Measurements from ENCODE around the gene IL17RE.

DNA sequence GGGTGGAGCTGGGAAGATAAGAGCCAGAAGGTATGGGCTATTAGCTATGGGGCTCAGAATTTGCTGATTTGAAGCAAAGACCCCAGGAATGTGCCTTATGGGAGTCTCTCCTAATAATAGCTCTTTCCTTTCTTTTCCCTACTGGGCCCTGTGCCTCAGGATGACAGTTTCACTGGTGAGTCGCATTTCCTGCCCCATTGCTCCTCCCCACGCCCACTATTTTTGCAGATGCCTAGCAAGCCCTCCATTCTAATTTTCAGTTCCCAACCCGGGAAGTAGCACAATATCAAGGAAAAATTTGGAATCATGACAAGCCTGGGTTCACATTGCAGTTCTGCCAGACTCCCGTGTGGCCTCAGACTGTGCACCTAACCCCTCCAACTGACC is 583 bp downstream of the IL17RE start:
- TF ChIP-seq, protein P1, sequence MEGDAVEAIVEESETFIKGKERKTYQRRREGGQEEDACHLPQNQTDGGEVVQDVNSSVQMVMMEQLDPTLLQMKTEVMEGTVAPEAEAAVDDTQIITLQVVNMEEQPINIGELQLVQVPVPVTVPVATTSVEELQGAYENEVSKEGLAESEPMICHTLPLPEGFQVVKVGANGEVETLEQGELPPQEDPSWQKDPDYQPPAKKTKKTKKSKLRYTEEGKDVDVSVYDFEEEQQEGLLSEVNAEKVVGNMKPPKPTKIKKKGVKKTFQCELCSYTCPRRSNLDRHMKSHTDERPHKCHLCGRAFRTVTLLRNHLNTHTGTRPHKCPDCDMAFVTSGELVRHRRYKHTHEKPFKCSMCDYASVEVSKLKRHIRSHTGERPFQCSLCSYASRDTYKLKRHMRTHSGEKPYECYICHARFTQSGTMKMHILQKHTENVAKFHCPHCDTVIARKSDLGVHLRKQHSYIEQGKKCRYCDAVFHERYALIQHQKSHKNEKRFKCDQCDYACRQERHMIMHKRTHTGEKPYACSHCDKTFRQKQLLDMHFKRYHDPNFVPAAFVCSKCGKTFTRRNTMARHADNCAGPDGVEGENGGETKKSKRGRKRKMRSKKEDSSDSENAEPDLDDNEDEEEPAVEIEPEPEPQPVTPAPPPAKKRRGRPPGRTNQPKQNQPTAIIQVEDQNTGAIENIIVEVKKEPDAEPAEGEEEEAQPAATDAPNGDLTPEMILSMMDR (IDR thresholded peaks at IDR 0.05) = no peak
- TF ChIP-seq EP300 (IDR thresholded peaks at IDR 0.05) (no peak), POLR2A (IDR thresholded peaks at IDR 0.05; ENCODE audit: low read depth) (no peak)

All from esophagus muscularis mucosa (tissue), 4 donors.